ENCODE measurements around the gene EPM2AIP1.

- no peak for TF ChIP-seq CTCF (IDR thresholded peaks at IDR 0.05)
- no peak for TF ChIP-seq EP300 (IDR thresholded peaks at IDR 0.05)
Observed at GRCh38 chr3:37029111-37029510, 36.2 kb upstream of the EPM2AIP1 start.

Measured in esophagus muscularis mucosa (tissue), 3 donors.